Measurements from ENCODE around the gene MCL1.
"Not testable (repeated sequence)": the region's sequence is repeated elsewhere in the genome, so short reads cannot be mapped to it uniquely, and the experiment has no call there.

The MCL1 gene

DNA sequence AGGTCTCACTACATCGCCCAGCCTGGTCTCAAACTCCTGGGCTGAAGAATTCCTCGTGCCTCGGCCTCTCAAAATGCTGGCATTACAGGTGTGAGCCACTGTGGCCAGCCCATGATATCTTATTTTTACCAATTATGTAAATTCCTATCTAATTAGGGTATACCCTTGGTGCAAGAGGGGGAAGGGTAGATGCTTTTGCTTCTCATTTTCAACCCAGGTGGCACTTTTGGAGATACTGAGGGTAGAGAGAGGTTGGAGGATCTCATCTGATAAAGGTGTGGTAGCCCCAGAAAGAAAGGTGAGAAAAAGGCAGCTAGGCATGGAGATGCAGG, 32.6 kb upstream of the MCL1 start:
- in situ Hi-C loops (cut with MboI; ENCODE audit: low pct_unique_long_range_greater_than_20kb, low sequenced_read_pairs, unreplicated experiment), result loop anchor here (10.0 kb wide), 1 partner anchor 47 kb away; no protein-coding TSS in a partner anchor
- TF ChIP-seq, protein P1, sequence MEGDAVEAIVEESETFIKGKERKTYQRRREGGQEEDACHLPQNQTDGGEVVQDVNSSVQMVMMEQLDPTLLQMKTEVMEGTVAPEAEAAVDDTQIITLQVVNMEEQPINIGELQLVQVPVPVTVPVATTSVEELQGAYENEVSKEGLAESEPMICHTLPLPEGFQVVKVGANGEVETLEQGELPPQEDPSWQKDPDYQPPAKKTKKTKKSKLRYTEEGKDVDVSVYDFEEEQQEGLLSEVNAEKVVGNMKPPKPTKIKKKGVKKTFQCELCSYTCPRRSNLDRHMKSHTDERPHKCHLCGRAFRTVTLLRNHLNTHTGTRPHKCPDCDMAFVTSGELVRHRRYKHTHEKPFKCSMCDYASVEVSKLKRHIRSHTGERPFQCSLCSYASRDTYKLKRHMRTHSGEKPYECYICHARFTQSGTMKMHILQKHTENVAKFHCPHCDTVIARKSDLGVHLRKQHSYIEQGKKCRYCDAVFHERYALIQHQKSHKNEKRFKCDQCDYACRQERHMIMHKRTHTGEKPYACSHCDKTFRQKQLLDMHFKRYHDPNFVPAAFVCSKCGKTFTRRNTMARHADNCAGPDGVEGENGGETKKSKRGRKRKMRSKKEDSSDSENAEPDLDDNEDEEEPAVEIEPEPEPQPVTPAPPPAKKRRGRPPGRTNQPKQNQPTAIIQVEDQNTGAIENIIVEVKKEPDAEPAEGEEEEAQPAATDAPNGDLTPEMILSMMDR (IDR thresholded peaks at IDR 0.05; ENCODE audit: extremely low read depth, insufficient read depth, missing control alignments), result no peak
- no peak for DNase-seq (ENCODE audit: low spot score)

DNA sequence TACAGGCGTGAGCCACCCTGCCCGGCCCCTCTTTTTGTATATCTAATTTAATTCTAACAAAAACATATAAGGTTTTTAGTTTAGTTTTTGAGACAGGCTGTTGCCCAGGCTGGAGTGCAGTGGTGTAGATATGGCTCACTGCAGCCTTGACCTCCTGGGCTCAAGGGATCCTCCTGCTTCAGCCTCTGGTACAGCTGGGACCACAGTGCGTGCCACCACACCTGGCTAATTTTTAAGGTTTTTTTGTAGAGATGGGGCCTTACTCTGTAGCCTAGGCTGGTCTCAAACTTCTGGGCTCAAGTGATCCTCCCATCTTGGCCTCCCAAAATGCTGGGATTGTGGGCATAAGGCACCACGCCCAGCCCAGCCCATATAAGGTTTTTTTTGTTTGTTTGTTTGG, 31.2 kb upstream of the MCL1 start:
- in situ Hi-C loops (cut with MboI; ENCODE audit: low pct_unique_long_range_greater_than_20kb, low sequenced_read_pairs, unreplicated experiment), result loop anchor here (10.0 kb wide), 1 partner anchor 46 kb away; no protein-coding TSS in a partner anchor
- TF ChIP-seq, protein P1 (IDR thresholded peaks at IDR 0.05; ENCODE audit: extremely low read depth, insufficient read depth, missing control alignments), result no peak
- no peak for DNase-seq (ENCODE audit: low spot score)

DNA sequence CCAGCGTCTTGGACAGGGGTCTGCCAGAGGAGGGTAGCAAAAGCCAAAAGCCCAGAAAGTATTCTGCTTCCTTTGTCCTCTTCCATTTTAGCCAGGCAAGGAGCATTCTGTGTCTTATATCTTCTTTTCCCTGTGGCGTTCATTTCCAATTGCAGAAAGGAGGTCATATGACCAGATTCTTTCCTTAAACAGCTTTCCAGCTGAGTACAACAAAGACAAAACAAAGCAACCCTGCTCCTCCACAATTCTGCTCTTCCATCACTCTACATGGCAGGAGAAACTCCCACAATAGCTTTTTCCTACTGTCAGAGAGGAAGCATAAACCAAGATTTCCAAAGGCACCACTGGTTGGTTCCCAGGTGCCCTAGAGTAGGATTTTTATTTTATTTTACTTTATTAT, 30.3 kb upstream of the MCL1 start:
- in situ Hi-C loops (cut with MboI; ENCODE audit: low pct_unique_long_range_greater_than_20kb, low sequenced_read_pairs, unreplicated experiment), result loop anchor here (10.0 kb wide), 1 partner anchor 45 kb away; no protein-coding TSS in a partner anchor
- TF ChIP-seq, protein P1 (IDR thresholded peaks at IDR 0.05; ENCODE audit: extremely low read depth, insufficient read depth, missing control alignments), result no peak

DNA sequence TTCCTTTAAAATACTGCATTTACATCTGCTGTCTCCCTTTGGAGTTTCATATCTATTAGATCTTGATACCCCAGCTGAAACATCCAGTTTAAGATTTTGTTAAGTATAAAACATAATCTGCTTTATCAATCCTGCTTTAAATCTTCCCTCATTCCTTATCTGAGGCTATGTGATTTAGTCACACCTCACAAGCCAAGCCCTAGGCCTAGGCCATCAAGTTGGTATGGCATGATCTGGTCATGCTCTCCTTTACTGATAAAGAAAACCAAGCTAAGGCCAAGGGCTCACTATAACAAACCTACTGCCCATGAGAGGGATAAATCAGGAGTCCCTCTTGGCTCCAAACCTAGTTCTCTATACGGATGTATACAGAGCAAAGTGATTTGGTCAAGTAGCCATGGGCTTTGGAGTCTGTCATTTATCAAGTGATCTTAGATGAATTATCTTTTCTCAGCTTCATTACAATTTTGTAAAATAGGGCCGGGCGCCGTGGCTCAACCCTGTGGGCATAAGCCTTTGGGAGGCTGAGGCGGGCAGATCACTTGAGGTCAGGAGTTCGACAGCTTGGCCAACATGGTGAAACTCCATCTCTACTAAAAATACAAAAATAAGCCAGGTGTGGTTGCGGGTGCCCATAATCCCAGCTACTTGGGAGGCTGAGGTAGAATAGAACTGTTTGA, 27.2 kb upstream of the MCL1 start:
- DNase-seq (ENCODE audit: low spot score), result no peak
- TF ChIP-seq, protein P1 (IDR thresholded peaks at IDR 0.05; ENCODE audit: extremely low read depth, insufficient read depth, missing control alignments), result no peak
- in situ Hi-C loops (cut with MboI; ENCODE audit: low pct_unique_long_range_greater_than_20kb, low sequenced_read_pairs, unreplicated experiment), result no loop called here

More for the DNA sequence above, 30.3 kb upstream of the MCL1 start:
- no peak for DNase-seq (ENCODE audit: low spot score)

DNA sequence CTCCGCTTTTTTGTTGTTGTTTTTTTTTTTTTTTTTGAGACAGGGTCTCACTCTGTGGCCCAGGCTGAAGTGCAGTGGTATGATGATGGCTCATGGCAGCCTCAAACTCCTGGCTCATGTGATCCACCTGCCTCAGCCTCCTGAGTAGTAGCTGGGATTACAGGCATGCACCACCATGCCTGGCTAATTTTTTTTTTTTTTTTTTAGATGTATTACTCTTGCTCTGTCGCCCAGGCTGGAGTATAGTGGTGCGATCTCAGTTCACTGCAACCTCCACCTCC, 26.0 kb upstream of the MCL1 start:
- DNase-seq (ENCODE audit: low spot score), result not testable (repeated sequence)

DNA sequence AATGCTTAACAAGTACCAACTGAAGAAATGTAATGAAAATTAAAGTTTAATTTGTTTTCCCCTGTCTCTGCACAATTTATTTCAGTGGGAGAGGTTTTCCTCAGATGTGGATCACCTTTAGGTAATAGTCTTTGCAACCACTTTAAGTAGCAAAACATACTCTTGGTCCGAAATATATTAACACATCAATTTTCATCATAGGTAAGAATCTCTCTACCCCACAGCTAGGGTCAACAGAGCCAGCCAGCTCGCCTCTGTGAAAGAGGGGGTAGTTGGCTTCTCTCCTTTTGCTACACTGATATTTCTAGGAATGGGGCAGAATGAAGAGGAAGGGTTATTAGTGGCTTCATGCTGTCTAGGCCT, 24.8 kb upstream of the MCL1 start:
- in situ Hi-C loops (cut with MboI; ENCODE audit: low pct_unique_long_range_greater_than_20kb, low sequenced_read_pairs, unreplicated experiment), result no loop called here
- TF ChIP-seq, protein P1 (IDR thresholded peaks at IDR 0.05; ENCODE audit: extremely low read depth, insufficient read depth, missing control alignments), result no peak
- no peak for DNase-seq (ENCODE audit: low spot score)

More for the DNA sequence above, 26.0 kb upstream of the MCL1 start:
- in situ Hi-C loops (cut with MboI; ENCODE audit: low pct_unique_long_range_greater_than_20kb, low sequenced_read_pairs, unreplicated experiment), result not testable (repeated sequence)

DNA sequence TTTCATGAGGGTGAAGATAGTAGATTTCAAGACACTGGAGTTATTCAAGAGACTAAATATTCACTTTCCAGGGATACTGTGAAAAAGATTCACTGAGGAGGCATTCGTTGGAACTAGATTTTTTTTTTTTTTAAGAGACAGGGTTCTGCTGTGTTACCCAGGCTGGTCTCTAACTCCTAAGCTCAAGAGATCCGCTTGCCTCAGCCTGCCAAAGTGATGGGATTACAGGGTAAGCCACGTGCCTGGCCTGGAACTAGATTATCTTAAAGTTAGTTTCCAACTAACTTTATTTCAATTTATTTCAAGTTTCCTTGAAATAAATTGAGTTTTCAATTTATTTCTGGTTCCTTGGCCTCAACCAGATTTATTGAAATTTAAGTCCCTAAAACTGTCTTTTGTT, 24.3 kb upstream of the MCL1 start:
- TF ChIP-seq, protein P1 (IDR thresholded peaks at IDR 0.05; ENCODE audit: extremely low read depth, insufficient read depth, missing control alignments), result no peak
- no peak for DNase-seq (ENCODE audit: low spot score)
- in situ Hi-C loops (cut with MboI; ENCODE audit: low pct_unique_long_range_greater_than_20kb, low sequenced_read_pairs, unreplicated experiment), result no loop called here

DNA sequence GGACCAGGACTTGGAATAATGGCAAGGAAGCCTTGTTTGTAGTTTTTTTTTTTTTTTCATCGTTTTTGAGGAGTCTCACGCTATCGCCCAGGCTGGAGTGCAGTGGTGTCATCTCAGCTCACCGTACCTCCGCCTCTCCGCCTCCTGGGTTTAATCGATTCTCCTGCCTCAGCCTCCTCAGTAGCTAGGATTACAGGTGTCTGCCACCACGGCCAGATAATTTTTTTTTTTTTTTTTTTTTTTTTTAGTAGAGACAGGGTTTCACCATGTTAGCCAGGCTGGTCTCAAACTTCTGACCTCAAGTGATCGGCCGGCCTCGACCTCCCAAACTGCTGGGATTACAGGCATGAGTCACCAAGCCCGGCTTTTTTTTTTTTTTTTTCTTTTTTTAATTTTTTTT, 23.0 kb upstream of the MCL1 start:
- DNase-seq (ENCODE audit: low spot score); in situ Hi-C loops (cut with MboI; ENCODE audit: low pct_unique_long_range_greater_than_20kb, low sequenced_read_pairs, unreplicated experiment): not testable (repeated sequence)

Data from GM13977 (cell line).